ENCODE measurements around the gene PML.

PML gene

GRCh38 chr15:74011610-74012009, 17.1 kb downstream of the PML start:
- no peak for DNase-seq

GRCh38 chr15:74013374-74013894, 18.9 kb downstream of the PML start:
- DNase-seq, result no peak

GRCh38 chr15:74019734-74020133, 25.2 kb downstream of the PML start:
- no peak for DNase-seq

GRCh38 chr15:74022706-74023470, 28.4 kb downstream of the PML start:
- DNase-seq, result no peak

GRCh38 chr15:74024687-74025086, 30.2 kb downstream of the PML start:
- no peak for DNase-seq

GRCh38 chr15:74025436-74025835, 30.9 kb downstream of the PML start:
- DNase-seq, result no peak

- no peak for DNase-seq
Observed at GRCh38 chr15:74027688-74028087, 33.2 kb downstream of the PML start.

- DNase-seq, result no peak
Observed at GRCh38 chr15:74028646-74029045, 34.1 kb downstream of the PML start.

GRCh38 chr15:74032046-74032445, 37.5 kb downstream of the PML start:
- DNase-seq, result no peak

GRCh38 chr15:74032606-74033561, 38.4 kb downstream of the PML start:
- no peak for DNase-seq

GRCh38 chr15:74034206-74034755, 39.8 kb downstream of the PML start:
- no peak for DNase-seq

GRCh38 chr15:74035121-74036017, 40.9 kb downstream of the PML start:
- no peak for DNase-seq

GRCh38 chr15:74036271-74037170, 42.0 kb downstream of the PML start:
- no peak for DNase-seq

GRCh38 chr15:74037171-74038117, 42.9 kb downstream of the PML start:
- DNase-seq, result no peak

GRCh38 chr15:74038707-74039655, 44.5 kb downstream of the PML start:
- DNase-seq, result no peak

GRCh38 chr15:74039656-74040010, 45.1 kb downstream of the PML start:
- no peak for DNase-seq

- DNase-seq, result no peak
Observed at GRCh38 chr15:74040109-74040850, 45.8 kb downstream of the PML start.

GRCh38 chr15:74041311-74041756, 46.8 kb downstream of the PML start:
- no peak for DNase-seq

Measured in CD4-positive, alpha-beta T cell treated with Interleukin-12 subunit alpha and Interleukin-12 subunit beta, for 1 hour (primary cell).